Upper lobe of left lung (tissue), 6 donors: ENCODE results near the gene RNF19B. TPM values are rescaled to one million over a fixed set of nuclear protein-coding genes. Genes with fewer than 3 reads are reported as not detected.

Experiments
- ATAC-seq, 2 donors: fragments of 200-7000 bp; cut with Tn5 transposase; one replicate each; pipeline ENCODE4 v1.9.1; 2022; ENCODE audit warnings: mild to moderate bottlenecking in 2 of 2, moderate library complexity in 2 of 2; ENCODE audit not compliant: low FRiP score in 2 of 2
- DNase-seq, 2 donors: peaks; one replicate each; pipeline ENCODE4 v3.0.0-alpha.2; 2019 to 2020
- H3K27ac ChIP-seq, 4 donors: fragments of 200-600 bp; sonication (generic); one replicate each; pipeline ENCODE4 v1.5.1; 2016 to 2019
- H3K27me3 ChIP-seq, 4 donors: fragments of 200-600 bp; sonication (generic); one replicate each; pipeline ENCODE4 v1.5.1; 2017 to 2019
- H3K36me3 ChIP-seq, 4 donors: fragments of 200-600 bp; sonication (generic); one replicate each; pipeline ENCODE4 v1.5.1; 2016 to 2019
- H3K4me1 ChIP-seq, 4 donors: fragments of 200-600 bp; sonication (generic); one replicate each; pipeline ENCODE4 v1.5.1; 2018 to 2019
- H3K4me3 ChIP-seq, 4 donors: fragments of 200-600 bp; sonication (generic); one replicate each; pipeline ENCODE4 v1.5.1; 2017 to 2019; ENCODE audit warnings: mild to moderate bottlenecking in 2 of 4, moderate library complexity in 1 of 4
- H3K9me3 ChIP-seq, 4 donors: fragments of 200-600 bp; sonication (generic); one replicate each; pipeline ENCODE4 v1.5.1; 2018 to 2019
- EP300 ChIP-seq, 4 donors: sonication (generic); formaldehyde crosslinking; IDR thresholded peaks; one replicate each; pipeline ENCODE4 v1.5.1; 2017; ENCODE audit warnings: antibody characterized with exemption in 4 of 4, control low read depth in 2 of 4
- POLR2A ChIP-seq, 4 donors: fragments of 450-650 bp; IDR thresholded peaks; one replicate each; pipeline ENCODE4 v1.5.1; 2016 to 2017; ENCODE audit warnings: antibody characterized with exemption in 4 of 4, mild to moderate bottlenecking in 2 of 4
- POLR2AphosphoS5 ChIP-seq, 2 donors: sonication (generic); formaldehyde crosslinking; IDR thresholded peaks; one replicate each; pipeline ENCODE4 v1.5.1; 2017; ENCODE audit warnings: antibody characterized with exemption in 2 of 2
- WGBS, 2 donors: methylation state at CpG; one replicate each; pipeline ENCODE4 v1.1.5; 2017 to 2018; 5-methylcytosine and 5-hydroxymethylcytosine counted together
- total RNA-seq, 6 donors: library from RNA; depleted of rRNA in 4 of 6; stranded (reverse); fragments of >200 nt in 4 of 6; gene quantifications; one replicate each; pipeline versions ENCODE4 v1.1.0 to v1.2.1, GENCODE V29; 2016 to 2021
- TF ChIP-seq, protein P1 (sequence below), 6 experiments: fragments of 450-650 bp in 4 of 6; fragments of 200-600 bp in 2 of 6; sonication (generic) in 2 of 6; IDR thresholded peaks; one replicate each; pipeline ENCODE4 v1.5.1; 2016 to 2019; ENCODE audit warnings: antibody characterized with exemption in 6 of 6
- donor health status: DM: no; HTN: no; CAD: no; lungs with moderate emphysema.
- donor health status: DM: no; HTN: yes; CAD: no; lungs with severe emphysema.

Gene RNF19B
- total RNA-seq, 6 donors from 2014 or later, result 28.7 to 44.5 (median 37.4) TPM

DNA sequence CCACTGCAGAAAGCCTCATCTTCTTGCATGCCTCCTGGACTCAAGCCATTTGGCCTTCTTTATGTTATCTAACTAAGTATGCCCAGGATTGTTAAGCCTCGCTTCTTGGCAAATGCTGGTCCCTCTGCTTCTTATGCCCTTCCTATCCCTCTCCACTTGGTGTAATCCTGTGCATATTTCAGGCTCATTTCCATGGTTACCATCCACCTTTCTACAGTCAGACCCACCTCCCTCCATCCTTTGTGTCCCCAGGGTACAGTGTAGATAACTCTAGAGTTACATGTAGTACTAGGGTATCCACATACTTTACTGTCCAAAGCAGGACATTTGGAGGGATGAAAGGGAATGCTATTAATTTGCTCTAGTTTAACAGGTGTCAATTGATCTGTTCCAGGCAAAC lies 6.5 kb upstream of the RNF19B start:
- Histone ChIP-seq H3K9me3 (no peaks in the 10 kb centered on the region), H3K4me3 (no peak overlapping the region), H3K27me3 (no peaks in the 10 kb centered on the region), H3K4me1 (peaks cover 0 to 14% (median 10%) of the 10 kb centered on the region in 4 donors), H3K27ac (no peak overlapping the region), H3K36me3 (no peaks in the 10 kb centered on the region)
- 90 to 100% methylated on average over 1 of the region's 1 CpG for WGBS, 2 donors
- DNase-seq (no peak), ATAC-seq (no peak)
- TF ChIP-seq POLR2A (IDR thresholded peaks at IDR 0.05) (no peak), EP300 (IDR thresholded peaks at IDR 0.05) (no peak), POLR2AphosphoS5 (IDR thresholded peaks at IDR 0.05) (no peak)
- TF ChIP-seq, protein P1, sequence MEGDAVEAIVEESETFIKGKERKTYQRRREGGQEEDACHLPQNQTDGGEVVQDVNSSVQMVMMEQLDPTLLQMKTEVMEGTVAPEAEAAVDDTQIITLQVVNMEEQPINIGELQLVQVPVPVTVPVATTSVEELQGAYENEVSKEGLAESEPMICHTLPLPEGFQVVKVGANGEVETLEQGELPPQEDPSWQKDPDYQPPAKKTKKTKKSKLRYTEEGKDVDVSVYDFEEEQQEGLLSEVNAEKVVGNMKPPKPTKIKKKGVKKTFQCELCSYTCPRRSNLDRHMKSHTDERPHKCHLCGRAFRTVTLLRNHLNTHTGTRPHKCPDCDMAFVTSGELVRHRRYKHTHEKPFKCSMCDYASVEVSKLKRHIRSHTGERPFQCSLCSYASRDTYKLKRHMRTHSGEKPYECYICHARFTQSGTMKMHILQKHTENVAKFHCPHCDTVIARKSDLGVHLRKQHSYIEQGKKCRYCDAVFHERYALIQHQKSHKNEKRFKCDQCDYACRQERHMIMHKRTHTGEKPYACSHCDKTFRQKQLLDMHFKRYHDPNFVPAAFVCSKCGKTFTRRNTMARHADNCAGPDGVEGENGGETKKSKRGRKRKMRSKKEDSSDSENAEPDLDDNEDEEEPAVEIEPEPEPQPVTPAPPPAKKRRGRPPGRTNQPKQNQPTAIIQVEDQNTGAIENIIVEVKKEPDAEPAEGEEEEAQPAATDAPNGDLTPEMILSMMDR (IDR thresholded peaks at IDR 0.05), result no peak

DNA sequence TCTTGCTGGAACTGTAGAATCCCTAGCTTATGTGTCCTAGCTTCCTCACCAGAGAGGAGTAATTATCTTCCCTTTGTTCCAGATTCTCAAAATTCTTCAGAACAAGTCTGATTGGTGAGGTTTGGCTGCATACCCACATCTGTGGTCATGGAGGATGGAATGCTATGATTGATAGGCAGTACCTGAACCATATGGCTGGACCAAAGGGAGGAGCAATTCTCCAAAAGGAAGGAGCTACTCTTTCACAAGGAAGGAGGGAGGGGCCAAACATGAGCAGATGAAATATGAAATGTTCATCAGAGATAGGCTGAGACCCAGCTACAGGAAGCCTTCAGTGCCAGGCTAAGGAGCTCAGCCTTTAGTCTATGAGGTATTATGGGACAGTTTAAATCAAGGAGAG lies 5.0 kb upstream of the RNF19B start:
- TF ChIP-seq POLR2AphosphoS5 (IDR thresholded peaks at IDR 0.05), result no peak
- no peak for TF ChIP-seq POLR2A (IDR thresholded peaks at IDR 0.05)
- TF ChIP-seq, protein P1 (IDR thresholded peaks at IDR 0.05), result no peak
- no peak for TF ChIP-seq EP300 (IDR thresholded peaks at IDR 0.05)
- no peak overlapping the region for H3K27ac ChIP-seq
- H3K36me3 ChIP-seq, result no peaks in the 10 kb centered on the region
- ATAC-seq (no peak), DNase-seq (no peak)
- no peak overlapping the region for H3K4me3 ChIP-seq
- H3K27me3 ChIP-seq, result no peaks in the 10 kb centered on the region
- H3K4me1 ChIP-seq, result peaks cover 0 to 15% (median 12%) of the 10 kb centered on the region in 4 donors
- peaks cover 0 to 3% (median 0%) of the 10 kb centered on the region in 4 donors for H3K9me3 ChIP-seq

DNA sequence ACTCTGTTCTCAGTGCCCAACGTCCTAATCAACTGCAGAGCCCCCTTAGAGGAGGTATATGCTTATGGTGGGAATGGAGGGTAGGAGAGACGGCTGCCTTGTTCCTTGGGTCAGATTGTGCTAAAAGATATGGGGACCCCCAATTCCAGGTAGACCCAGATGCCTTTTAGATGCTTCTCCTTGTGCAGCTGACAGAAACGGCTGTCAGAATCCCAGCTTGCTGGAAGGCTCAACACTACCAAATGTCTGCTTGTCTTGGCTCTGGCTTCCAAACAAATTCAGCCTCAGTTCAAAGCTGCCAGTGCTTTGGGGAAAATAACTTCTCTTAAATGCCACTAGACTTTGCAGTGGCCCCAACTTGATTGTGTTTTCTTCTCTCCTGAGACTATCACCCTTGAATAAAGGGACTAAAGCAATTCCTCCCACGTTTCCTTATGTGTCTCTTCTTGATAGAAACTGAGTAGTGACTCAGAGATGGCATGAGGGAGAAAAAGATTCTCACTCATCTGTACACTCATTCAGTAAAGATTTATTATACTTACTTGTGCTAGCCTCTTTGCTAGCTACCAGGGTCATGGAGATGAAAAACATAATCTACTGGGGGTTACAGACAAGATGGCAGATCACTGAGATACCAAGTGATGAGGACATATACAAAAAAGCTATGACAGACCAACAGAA lies 3.4 kb upstream of the RNF19B start:
- no peak for DNase-seq
- no peak for ATAC-seq
- no peak overlapping the region for H3K27ac ChIP-seq
- TF ChIP-seq, protein P1 (IDR thresholded peaks at IDR 0.05), result no peak
- TF ChIP-seq POLR2AphosphoS5 (IDR thresholded peaks at IDR 0.05) (no peak), EP300 (IDR thresholded peaks at IDR 0.05) (no peak), POLR2A (IDR thresholded peaks at IDR 0.05) (no peak)
- H3K36me3 ChIP-seq, result no peaks in the 10 kb centered on the region
- WGBS, 2 donors, result 68 to 69% methylated on average over 4 of the region's 4 CpGs
- H3K4me3 ChIP-seq, result no peak overlapping the region
- peaks cover 2 to 15% (median 12%) of the 10 kb centered on the region in 4 donors for H3K4me1 ChIP-seq
- H3K27me3 ChIP-seq, result no peaks in the 10 kb centered on the region
- H3K9me3 ChIP-seq, result peaks cover 0 to 3% (median 0%) of the 10 kb centered on the region in 4 donors

DNA sequence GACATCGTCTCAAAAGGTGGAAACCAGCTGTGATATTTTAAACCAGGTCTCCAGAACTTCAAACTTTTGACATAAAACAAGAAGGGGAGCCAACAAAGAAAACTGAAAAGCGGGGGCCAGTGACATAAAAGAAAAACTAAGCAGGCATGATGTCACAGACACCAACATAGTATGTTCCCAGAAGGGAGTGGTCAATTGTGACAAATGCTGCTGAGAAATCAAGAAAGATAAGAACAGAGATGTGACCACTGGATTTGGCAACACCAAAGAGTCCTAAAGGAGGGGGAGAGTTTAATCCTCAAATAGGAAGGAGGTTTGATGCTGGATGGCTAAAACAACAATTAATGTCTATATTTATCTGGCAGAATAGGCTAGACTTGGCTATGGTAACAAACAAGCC lies 2.3 kb upstream of the RNF19B start:
- ATAC-seq (no peak), DNase-seq (no peak)
- Histone ChIP-seq H3K9me3 (peaks cover 0 to 3% (median 0%) of the 10 kb centered on the region in 4 donors), H3K36me3 (no peaks in the 10 kb centered on the region), H3K27ac (no peak overlapping the region), H3K27me3 (no peaks in the 10 kb centered on the region), H3K4me1 (peaks cover 11 to 17% (median 13%) of the 10 kb centered on the region in 4 donors), H3K4me3 (no peak overlapping the region)
- TF ChIP-seq EP300 (IDR thresholded peaks at IDR 0.05) (no peak), POLR2AphosphoS5 (IDR thresholded peaks at IDR 0.05) (no peak), POLR2A (IDR thresholded peaks at IDR 0.05) (no peak)
- TF ChIP-seq, protein P1 (IDR thresholded peaks at IDR 0.05), result no peak
- WGBS, 2 donors, result 89 to 92% methylated on average over 2 of the region's 2 CpGs
